ENCODE results near the gene DNAJC3. TPM values are rescaled to one million over a fixed set of nuclear protein-coding genes. Genes with fewer than 3 reads are reported as not detected.

Gene DNAJC3
- total RNA-seq, 1 experiment from 2014 or later: 21.2 TPM

GRCh38 chr13:95814495-95814894, 137.6 kb downstream of the DNAJC3 start:
- no peak overlapping the region for H2BK5ac ChIP-seq (ENCODE audit: insufficient read length, low read length)
- H4K8ac ChIP-seq (replicated peaks; ENCODE audit: insufficient read length, low read depth, low read length): no peak overlapping the region
- H3K4ac ChIP-seq (ENCODE audit: low read depth, low read length): no peak overlapping the region
- no peak overlapping the region for H4K5ac ChIP-seq (ENCODE audit: insufficient read length, low read depth, low read length)
- H3K18ac ChIP-seq (ENCODE audit: insufficient read length, low read depth, low read length): no peak overlapping the region
- no peak overlapping the region for H2BK120ac ChIP-seq (ENCODE audit: low read depth, low read length, poor library complexity, severe bottlenecking)
- no peak overlapping the region for H2BK20ac ChIP-seq (ENCODE audit: low read depth, low read length, poor library complexity, severe bottlenecking)
- H3T11ph ChIP-seq (ENCODE audit: low read length): no peak overlapping the region
- no peak overlapping the region for H2BK15ac ChIP-seq (ENCODE audit: low read depth, low read length)
- H3K23ac ChIP-seq (ENCODE audit: insufficient read length, low read depth, low read length): no peak overlapping the region
- H3K9ac ChIP-seq (ENCODE audit: extremely low read depth, insufficient read length, low read length): no peak overlapping the region
- no peaks in the 10 kb centered on the region for H4K20me1 ChIP-seq (ENCODE audit: control insufficient read depth, insufficient read depth, insufficient read length)
- no peak overlapping the region for H3K27ac Mint-ChIP-seq
- no peak overlapping the region for H2BK12ac ChIP-seq (ENCODE audit: insufficient read length, low read depth, low read length)
- H3K4me1 Mint-ChIP-seq: peaks cover 0 to 3% of the 10 kb centered on the region in 2 experiments; a peak in 1 of 4 replicates
- H2AFZ ChIP-seq (ENCODE audit: low read length): no peak overlapping the region
- H3K4me2 ChIP-seq (ENCODE audit: insufficient read depth, insufficient read length, low read length): no peak overlapping the region
- no peak overlapping the region for H3K14ac ChIP-seq (ENCODE audit: insufficient read depth, low read length)
- TF ChIP-seq CTCF (conservative IDR thresholded peaks at IDR 0.05): no peak
- H3K4me3 Mint-ChIP-seq: no peak overlapping the region
- no peaks in the 10 kb centered on the region for H3K27me3 ChIP-seq (ENCODE audit: insufficient read depth, low read length)
- no peak overlapping the region for H3K56ac ChIP-seq (ENCODE audit: insufficient read length, low read depth, low read length)
- peaks cover 10 to 19% of the 10 kb centered on the region in 2 experiments for H3K9me3 Mint-ChIP-seq
- H3K36me3 Mint-ChIP-seq (ENCODE audit: insufficient read depth in 1 of 3, low read depth in 3 of 3): peaks cover 15 to 27% (median 25%) of the 10 kb centered on the region in 3 experiments
- H3K27ac ChIP-seq (ENCODE audit: insufficient read length, low read depth, low read length): no peak overlapping the region
- no peak overlapping the region for H2AK5ac ChIP-seq (ENCODE audit: insufficient read length, low read length)
- H3K27me3 Mint-ChIP-seq (ENCODE audit: low read depth): no peaks in the 10 kb centered on the region
- H3K79me1 ChIP-seq (ENCODE audit: insufficient read depth, low read depth, low read length, poor library complexity, severe bottlenecking): no peaks in the 10 kb centered on the region
- no peaks in the 10 kb centered on the region for H3K23me2 ChIP-seq (ENCODE audit: insufficient read length, low read depth, low read length, poor library complexity, severe bottlenecking)
- no peak for DNase-seq
- no peaks in the 10 kb centered on the region for H3K79me2 ChIP-seq (ENCODE audit: insufficient read depth, low read length)
- no peaks in the 10 kb centered on the region for H3K9me3 ChIP-seq (ENCODE audit: control insufficient read depth, low read depth, low read length)
- no peak overlapping the region for H4K91ac ChIP-seq (ENCODE audit: insufficient read length, low read depth, low read length)
- no peaks in the 10 kb centered on the region for H3K4me1 ChIP-seq (ENCODE audit: insufficient read depth, low read length)
- WGBS (ENCODE audit: extremely low coverage, insufficient read length, low lambda C conversion rate): no CpG with 5 or more reads among the region's 1 CpG

Data from H9 (cell line).